Measurements from ENCODE around the gene RGS19.

Gene RGS19

GRCh38 chr20:64070244-64070993, 8.9 kb downstream of the RGS19 start:
- no peak for TF ChIP-seq YY1 (IDR thresholded peaks at IDR 0.05; ENCODE audit: low read depth)
- TF ChIP-seq CEBPB (IDR thresholded peaks at IDR 0.05): no peak

- TF ChIP-seq EP300 (IDR thresholded peaks at IDR 0.05; ENCODE audit: borderline replicate concordance) (no peak), TEAD4 (IDR thresholded peaks at IDR 0.05) (no peak), RAD21 (IDR thresholded peaks at IDR 0.05; ENCODE audit: low read depth) (peak; percentile 25; the same call in 1 of the 2 replicates)
Observed at GRCh38 chr20:64069614-64070243, 9.6 kb downstream of the RGS19 start.

GRCh38 chr20:64069209-64069613, 10.1 kb downstream of the RGS19 start:
- TF ChIP-seq RAD21 (IDR thresholded peaks at IDR 0.05; ENCODE audit: low read depth) (no peak), YY1 (IDR thresholded peaks at IDR 0.05; ENCODE audit: low read depth) (no peak), TCF12 (IDR thresholded peaks at IDR 0.05; ENCODE audit: low read depth) (no peak), REST (IDR thresholded peaks at IDR 0.05; ENCODE audit: low read depth) (no peak), TAF1 (IDR thresholded peaks at IDR 0.05; ENCODE audit: low read depth) (no peak)

GRCh38 chr20:64068386-64069208, 10.7 kb downstream of the RGS19 start:
- TF ChIP-seq TAF1 (IDR thresholded peaks at IDR 0.05; ENCODE audit: low read depth) (no peak), TEAD4 (IDR thresholded peaks at IDR 0.05) (no peak), CEBPB (IDR thresholded peaks at IDR 0.05) (no peak), MAX (IDR thresholded peaks at IDR 0.05) (no peak), ZBTB7A (IDR thresholded peaks at IDR 0.05; ENCODE audit: low read depth) (no peak), FOXM1 (IDR thresholded peaks at IDR 0.05; ENCODE audit: borderline replicate concordance, low read depth) (no peak), RAD21 (IDR thresholded peaks at IDR 0.05; ENCODE audit: low read depth) (no peak), USF1 (IDR thresholded peaks at IDR 0.05) (no peak), REST (IDR thresholded peaks at IDR 0.05; ENCODE audit: low read depth) (no peak), CREB1 (IDR thresholded peaks at IDR 0.05; ENCODE audit: low read depth) (no peak), YY1 (IDR thresholded peaks at IDR 0.05; ENCODE audit: low read depth) (no peak)

- TF ChIP-seq CEBPB (IDR thresholded peaks at IDR 0.05) (no peak), RAD21 (IDR thresholded peaks at IDR 0.05; ENCODE audit: low read depth) (no peak), EGR1 (IDR thresholded peaks at IDR 0.05) (no peak), MAX (IDR thresholded peaks at IDR 0.05) (no peak)
Observed at GRCh38 chr20:64067733-64068307, 11.5 kb downstream of the RGS19 start.

- no peak for TF ChIP-seq ZBTB7A (IDR thresholded peaks at IDR 0.05; ENCODE audit: low read depth)
- TF ChIP-seq FOXM1 (IDR thresholded peaks at IDR 0.05; ENCODE audit: borderline replicate concordance, low read depth): no peak
- TF ChIP-seq TAF1 (IDR thresholded peaks at IDR 0.05; ENCODE audit: low read depth): no peak
- no peak for TF ChIP-seq NFIC (IDR thresholded peaks at IDR 0.05)
- TF ChIP-seq CREB1 (IDR thresholded peaks at IDR 0.05; ENCODE audit: low read depth): no peak
- no peak for TF ChIP-seq USF1 (IDR thresholded peaks at IDR 0.05)
- TF ChIP-seq TCF12 (IDR thresholded peaks at IDR 0.05; ENCODE audit: low read depth): no peak
- no peak for TF ChIP-seq EP300 (IDR thresholded peaks at IDR 0.05; ENCODE audit: borderline replicate concordance)
- no peak for TF ChIP-seq TEAD4 (IDR thresholded peaks at IDR 0.05)
- no peak for TF ChIP-seq EGR1 (IDR thresholded peaks at IDR 0.05)
- no peak for TF ChIP-seq RAD21 (IDR thresholded peaks at IDR 0.05; ENCODE audit: low read depth)
- TF ChIP-seq YY1 (IDR thresholded peaks at IDR 0.05; ENCODE audit: low read depth): no peak
- TF ChIP-seq REST (IDR thresholded peaks at IDR 0.05; ENCODE audit: low read depth): no peak
- TF ChIP-seq CEBPB (IDR thresholded peaks at IDR 0.05): no peak
- TF ChIP-seq MAX (IDR thresholded peaks at IDR 0.05): no peak
Observed at GRCh38 chr20:64067005-64067632, 12.2 kb downstream of the RGS19 start.
